Right lobe of liver (tissue), 6 donors: ENCODE data around the gene ZNF223. TPM values are rescaled to one million over a fixed set of nuclear protein-coding genes. Genes with fewer than 3 reads are reported as not detected.
A peak's percentile ranks its signal among the peaks of the same experiment; 100 is the strongest.

Experiments
- ATAC-seq, 4 donors: fragments of 200-7000 bp; cut with Tn5 transposase; one replicate each; pipeline ENCODE4 v1.9.1; 2020; ENCODE audit warnings: mild to moderate bottlenecking in 4 of 4, moderate library complexity in 4 of 4
- DNase-seq, 3 donors: peaks; one replicate each; pipeline ENCODE4 v3.0.0-alpha.2; 2020
- H3K27ac ChIP-seq, 3 donors: fragments of 200-600 bp; one replicate each; pipeline ENCODE4 v1.8.0; 2022
- H3K27me3 ChIP-seq, 2 donors: fragments of 200-600 bp; one replicate each; pipeline ENCODE4 v1.8.0; 2022
- H3K36me3 ChIP-seq, 4 donors: fragments of 200-600 bp; sonication (generic) in 1 of 4; one replicate each; pipeline versions ENCODE4 v1.5.1 to v1.8.0; 2017 to 2022; ENCODE audit warnings: control low read depth in 1 of 4
- H3K4me1 ChIP-seq, 4 donors: fragments of 200-600 bp; sonication (generic) in 1 of 4; one replicate each; pipeline versions ENCODE4 v1.5.1 to v1.8.0; 2017 to 2022; ENCODE audit warnings: control low read depth in 1 of 4
- H3K4me3 ChIP-seq, 3 donors: fragments of 200-600 bp; one replicate each; pipeline ENCODE4 v1.8.0; 2022
- H3K9me3 ChIP-seq, 4 donors: fragments of 200-600 bp; sonication (generic) in 1 of 4; one replicate each; pipeline versions ENCODE4 v1.5.1 to v1.8.0; 2017 to 2022; ENCODE audit warnings: control low read depth in 1 of 4
- POLR2A ChIP-seq: fragments of 450-650 bp; IDR thresholded peaks from one replicate; pipeline ENCODE4 v1.6.1; 2017; ENCODE audit warnings: antibody characterized with exemption, mild to moderate bottlenecking
- WGBS: methylation state at CpG from one replicate; pipeline ENCODE4 v1.1.6; 2018; ENCODE audit warnings: low coverage, low lambda C conversion rate; ENCODE audit not compliant: insufficient coverage; ENCODE audit errors: missing lambda C conversion rate; 5-methylcytosine and 5-hydroxymethylcytosine counted together
- intact Hi-C, 2 donors: fragments of 100-400 bp; cut with DNase I; formaldehyde crosslinking; loops; one replicate each; pipeline versions ENCODE4 v1.11.2 to v1.14.1; 2022
- total RNA-seq, 6 experiments: library from RNA; depleted of rRNA in 2 of 6; stranded (reverse); fragments of >200 nt in 2 of 6; fragmentation: NEBNext Ultra II Directional in 3 of 6; extraction: Animal tissue kit (Norgen Biotek cat#: 25700) in 3 of 6; gene quantifications; one replicate each; pipeline versions ENCODE4 v1.1.0 to v1.2.4, GENCODE V29; 2016 to 2023
- TF ChIP-seq, protein P1 (sequence below), 4 donors: fragments of 200-600 bp in 3 of 4; fragments of 450-650 bp in 1 of 4; IDR thresholded peaks; one replicate each; pipeline versions ENCODE4 v1.5.1 to v1.8.0; 2016 to 2022; ENCODE audit warnings: antibody characterized with exemption in 4 of 4, mild to moderate bottlenecking in 2 of 4
- donor health status: DM: no; HTN: yes; CAD: no.
- donor health status: DM: no; HTN: no; CAD: no.
- donor health status: DM: no; HTN: no; CAD: no.
- donor health status: DM: no; HTN: yes; CAD: no.
- donor health status: DM: no; HTN: yes; CAD: no.

ZNF223 gene
- total RNA-seq, 6 experiments from 2014 or later = 0.80 to 2.4 (median 1.7) TPM

- 38% methylated on average over 2 of the region's 2 CpGs for WGBS
- H3K4me1 ChIP-seq = no peaks in the 10 kb centered on the region
- no peak for DNase-seq
- intact Hi-C loops = no loop called here
- TF ChIP-seq, protein P1, sequence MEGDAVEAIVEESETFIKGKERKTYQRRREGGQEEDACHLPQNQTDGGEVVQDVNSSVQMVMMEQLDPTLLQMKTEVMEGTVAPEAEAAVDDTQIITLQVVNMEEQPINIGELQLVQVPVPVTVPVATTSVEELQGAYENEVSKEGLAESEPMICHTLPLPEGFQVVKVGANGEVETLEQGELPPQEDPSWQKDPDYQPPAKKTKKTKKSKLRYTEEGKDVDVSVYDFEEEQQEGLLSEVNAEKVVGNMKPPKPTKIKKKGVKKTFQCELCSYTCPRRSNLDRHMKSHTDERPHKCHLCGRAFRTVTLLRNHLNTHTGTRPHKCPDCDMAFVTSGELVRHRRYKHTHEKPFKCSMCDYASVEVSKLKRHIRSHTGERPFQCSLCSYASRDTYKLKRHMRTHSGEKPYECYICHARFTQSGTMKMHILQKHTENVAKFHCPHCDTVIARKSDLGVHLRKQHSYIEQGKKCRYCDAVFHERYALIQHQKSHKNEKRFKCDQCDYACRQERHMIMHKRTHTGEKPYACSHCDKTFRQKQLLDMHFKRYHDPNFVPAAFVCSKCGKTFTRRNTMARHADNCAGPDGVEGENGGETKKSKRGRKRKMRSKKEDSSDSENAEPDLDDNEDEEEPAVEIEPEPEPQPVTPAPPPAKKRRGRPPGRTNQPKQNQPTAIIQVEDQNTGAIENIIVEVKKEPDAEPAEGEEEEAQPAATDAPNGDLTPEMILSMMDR (IDR thresholded peaks at IDR 0.05) = no peak
- TF ChIP-seq POLR2A = no peak
- H3K27ac ChIP-seq = no peak overlapping the region
- ATAC-seq = no peak
- no peaks in the 10 kb centered on the region for H3K27me3 ChIP-seq
- peaks cover 0 to 23% (median 0%) of the 10 kb centered on the region in 4 donors for H3K9me3 ChIP-seq
- H3K36me3 ChIP-seq = no peaks in the 10 kb centered on the region
- H3K4me3 ChIP-seq = no peak overlapping the region
Measured at GRCh38 chr19:44042147-44042546, 9.7 kb upstream of the ZNF223 start.

GRCh38 chr19:44050740-44051649 lies 841 bp upstream of the ZNF223 start:
- peaks cover 0 to 3% (median 0%) of the 10 kb centered on the region in 4 donors for H3K36me3 ChIP-seq
- H3K9me3 ChIP-seq = no peaks in the 10 kb centered on the region
- no peak for TF ChIP-seq POLR2A
- TF ChIP-seq, protein P1 (IDR thresholded peaks at IDR 0.05) = no peak
- 9% methylated on average over 13 of the region's 21 CpGs for WGBS
- peak overlapping the region; percentile 52 to 80 (median 78) for H3K4me3 ChIP-seq
- H3K27ac ChIP-seq = no peak overlapping the region
- H3K4me1 ChIP-seq = peaks cover 0 to 6% (median 2%) of the 10 kb centered on the region in 4 donors
- DNase-seq (no peak), ATAC-seq (peak in 2 of 4 donors; percentile 7 to 13)
- intact Hi-C loops = no loop called here
- no peaks in the 10 kb centered on the region for H3K27me3 ChIP-seq

DNA sequence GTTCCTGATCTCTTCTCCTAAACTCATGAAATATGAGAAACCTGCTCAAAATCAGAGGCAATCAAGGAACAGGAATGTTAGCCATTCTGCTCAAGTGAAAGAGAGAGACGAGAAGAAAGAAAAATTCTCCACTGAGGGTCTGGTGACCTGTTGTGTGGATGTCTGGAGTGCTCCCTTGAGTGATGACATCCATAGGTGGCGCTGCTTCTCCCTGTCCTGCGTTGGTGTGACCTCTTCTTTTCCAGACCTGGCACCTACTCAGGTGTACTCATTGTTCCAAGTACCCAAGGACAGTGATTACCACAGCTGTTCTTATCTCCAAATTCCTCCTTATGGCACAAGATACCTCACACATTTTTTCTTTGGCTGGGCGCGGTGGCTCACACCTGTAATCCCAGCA lies 4.0 kb downstream of the ZNF223 start:
- Histone ChIP-seq H3K4me1 (peaks cover 0 to 5% (median 2%) of the 10 kb centered on the region in 4 donors), H3K27me3 (no peaks in the 10 kb centered on the region), H3K27ac (no peak overlapping the region), H3K9me3 (no peaks in the 10 kb centered on the region), H3K36me3 (peaks cover 0 to 5% (median 1%) of the 10 kb centered on the region in 4 donors), H3K4me3 (no peak overlapping the region)
- DNase-seq (no peak), ATAC-seq (no peak)
- WGBS = 100% methylated on average over 1 of the region's 5 CpGs
- no peak for TF ChIP-seq POLR2A
- TF ChIP-seq, protein P1 (IDR thresholded peaks at IDR 0.05) = no peak
- intact Hi-C loops = no loop called here

GRCh38 chr19:44059229-44059628 lies 7.4 kb downstream of the ZNF223 start:
- DNase-seq (no peak), ATAC-seq (no peak)
- intact Hi-C loops = no loop called here
- Histone ChIP-seq H3K4me3 (no peak overlapping the region), H3K27me3 (no peaks in the 10 kb centered on the region), H3K27ac (no peak overlapping the region), H3K4me1 (no peaks in the 10 kb centered on the region), H3K36me3 (peaks cover 0 to 18% (median 1%) of the 10 kb centered on the region in 4 donors), H3K9me3 (peaks cover 0 to 4% (median 0%) of the 10 kb centered on the region in 4 donors)
- WGBS = 100% methylated on average over 2 of the region's 2 CpGs
- TF ChIP-seq, protein P1 (IDR thresholded peaks at IDR 0.05) = no peak
- TF ChIP-seq POLR2A = no peak
